NCI-H2196 treated with DMSO at 0.1 percent for 48 hours (cell line): ENCODE measurements around the gene CCDC34.

Source experiments
- DNase-seq: peaks from one replicate; lab custom pipeline; 2025; ENCODE audit not compliant: unreplicated experiment; lab: John Stamatoyannopoulos, UW

CCDC34 gene

DNA sequence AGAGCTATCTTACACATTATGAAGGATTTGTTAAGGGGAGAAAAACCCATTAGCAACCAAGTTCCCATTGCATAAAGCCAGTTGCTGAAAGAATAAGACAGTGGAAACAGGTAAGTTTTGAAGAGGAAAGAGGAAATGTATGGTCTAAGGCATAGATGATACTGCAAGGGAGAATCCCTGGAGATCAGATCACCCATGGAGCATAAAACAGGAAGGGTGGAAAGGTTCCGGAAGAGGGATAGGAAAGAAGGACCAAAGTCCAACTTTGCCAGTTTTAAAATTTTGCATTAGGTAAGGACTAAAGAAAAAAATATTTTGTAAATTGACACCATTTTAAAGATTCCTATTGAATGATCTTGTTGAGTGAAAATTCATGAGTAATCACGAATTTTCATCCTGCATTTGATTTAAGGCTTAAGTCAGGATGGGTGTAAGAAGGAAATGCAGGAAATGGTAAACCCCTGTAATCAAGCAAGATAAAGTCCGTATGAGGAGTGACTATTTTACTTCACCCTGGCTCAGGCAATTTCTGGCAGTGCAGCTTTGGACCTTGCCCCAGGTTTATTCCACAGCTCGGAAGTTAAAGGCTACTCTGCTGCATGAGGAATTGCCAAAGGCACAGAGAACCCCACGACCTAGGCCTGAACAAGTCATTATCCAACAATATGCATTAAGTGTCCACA is 70.9 kb downstream of the CCDC34 start:
- DNase-seq = no peak

DNA sequence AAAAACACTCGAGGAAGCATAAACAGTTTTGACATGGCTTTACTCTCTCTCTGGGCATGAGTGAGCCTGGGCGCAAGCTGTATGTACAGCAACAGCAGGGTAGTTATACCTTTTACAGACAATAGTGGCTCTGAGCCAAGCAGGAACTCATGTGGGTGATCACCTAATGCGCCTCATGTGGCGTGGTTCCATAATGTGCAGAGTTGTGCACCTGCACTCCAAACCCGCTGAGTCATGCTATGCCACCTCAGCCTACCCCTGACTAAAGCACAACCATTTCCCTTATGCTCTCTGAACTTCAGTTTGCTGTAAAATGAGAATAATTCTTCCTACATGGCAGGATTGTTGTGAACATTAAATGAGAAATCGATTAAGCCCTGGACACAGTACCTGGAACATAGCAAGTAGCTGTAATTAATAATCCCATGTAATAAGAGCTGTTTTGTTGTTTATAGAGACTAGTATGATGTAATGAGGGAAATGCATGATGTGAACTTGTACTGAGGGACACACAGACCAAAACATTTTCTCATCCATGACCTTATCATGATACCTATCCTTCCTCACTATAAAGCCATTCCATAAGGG is 71.6 kb downstream of the CCDC34 start:
- DNase-seq = no peak

DNA sequence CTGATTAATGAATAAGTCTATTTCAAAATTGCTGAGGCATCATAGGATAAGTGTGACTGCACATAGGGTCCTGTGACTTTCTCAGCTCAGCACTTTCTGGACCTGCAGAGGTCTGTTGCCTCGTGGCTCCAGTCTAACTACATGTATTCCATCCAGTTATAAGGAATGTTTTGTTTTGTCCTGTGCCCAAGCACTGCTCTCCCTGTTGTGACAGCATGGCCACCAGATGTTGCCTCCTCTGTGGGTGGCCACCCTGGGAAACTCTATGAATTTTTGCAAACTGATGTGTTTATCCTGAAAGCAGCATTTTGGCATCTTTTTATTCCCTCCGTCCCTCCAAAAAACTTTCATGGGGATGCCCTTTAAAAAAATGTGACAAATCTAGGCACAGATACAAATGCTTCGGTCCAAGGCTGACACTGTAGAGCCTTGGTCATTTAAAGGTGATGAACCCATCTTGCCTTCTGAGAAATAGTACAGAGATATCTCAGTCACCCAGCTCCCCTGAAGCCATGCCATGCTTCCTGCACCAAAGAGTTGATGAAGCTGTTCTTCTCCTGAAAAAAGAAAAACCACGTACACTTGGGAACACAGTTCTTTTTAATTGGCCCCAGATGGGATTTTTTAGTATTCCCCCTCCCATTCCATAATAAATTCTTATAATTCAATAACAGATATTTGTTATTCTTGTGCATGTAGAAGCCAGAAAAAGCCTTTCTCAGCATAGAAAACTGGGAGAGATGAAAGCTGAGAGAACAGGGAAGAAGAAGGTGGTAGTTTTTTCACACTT is 72.6 kb downstream of the CCDC34 start:
- DNase-seq = no peak
